ENCODE data around the gene MAPK8.

- TF ChIP-seq CTCF (IDR thresholded peaks at IDR 0.05; ENCODE audit: borderline replicate concordance, extremely low read depth, low read length, poor library complexity, severe bottlenecking): no peak
- no peak for TF ChIP-seq EZH2 (IDR thresholded peaks at IDR 0.05; ENCODE audit: borderline replicate concordance, low read depth, low read length, severe bottlenecking)
Measured at GRCh38 chr10:48299066-48299465, 7.4 kb upstream of the MAPK8 start.

Data from DND-41 (cell line).